ENCODE data around the gene FMN1. TPM values are rescaled to one million over a fixed set of nuclear protein-coding genes. Genes with fewer than 3 reads are reported as not detected.

FMN1 gene
- total RNA-seq, 2 donors from 2014 or later = 13.7 to 17.1 TPM

DNA sequence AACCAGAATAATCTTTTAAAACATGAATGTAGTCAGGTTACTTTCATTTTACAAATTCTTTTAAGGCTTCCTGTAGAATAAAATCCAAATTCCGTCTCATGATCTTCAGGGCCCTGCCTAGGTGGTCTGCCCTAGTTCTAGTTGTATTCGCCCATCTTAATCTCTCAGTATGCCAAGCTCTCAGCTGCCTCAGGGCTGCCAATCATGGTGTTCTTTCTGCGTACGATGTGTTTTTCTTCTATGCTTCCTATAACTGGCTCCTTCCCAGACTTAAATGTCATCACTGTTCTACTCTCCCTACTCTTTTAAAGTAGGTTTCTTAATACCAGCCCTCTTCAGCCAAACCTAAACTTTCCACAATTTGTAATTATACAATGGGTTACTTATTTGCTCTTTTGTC, 369.3 kb downstream of the FMN1 start:
- ATAC-seq = no peak
- H3K4me1 ChIP-seq = peaks cover 27% of the 10 kb centered on the region
- no peak for DNase-seq
- WGBS, 2 donors = 63 to 65% methylated on average over 4 of the region's 4 CpGs
- no peaks in the 10 kb centered on the region for H3K36me3 ChIP-seq (replicated peaks in 1 of 2; ENCODE audit: insufficient read depth in 1 of 2, low read depth in 2 of 2)
- no peaks in the 10 kb centered on the region for H3K9me3 ChIP-seq
- H3K27ac ChIP-seq = no peak overlapping the region
- intact Hi-C loops (cut with DNase I) = no loop called here
- H3K4me3 ChIP-seq = no peak overlapping the region
- H3K27me3 ChIP-seq = no peaks in the 10 kb centered on the region
- no peak for TF ChIP-seq POLR2A (IDR thresholded peaks at IDR 0.05)
- TF ChIP-seq, protein P1, sequence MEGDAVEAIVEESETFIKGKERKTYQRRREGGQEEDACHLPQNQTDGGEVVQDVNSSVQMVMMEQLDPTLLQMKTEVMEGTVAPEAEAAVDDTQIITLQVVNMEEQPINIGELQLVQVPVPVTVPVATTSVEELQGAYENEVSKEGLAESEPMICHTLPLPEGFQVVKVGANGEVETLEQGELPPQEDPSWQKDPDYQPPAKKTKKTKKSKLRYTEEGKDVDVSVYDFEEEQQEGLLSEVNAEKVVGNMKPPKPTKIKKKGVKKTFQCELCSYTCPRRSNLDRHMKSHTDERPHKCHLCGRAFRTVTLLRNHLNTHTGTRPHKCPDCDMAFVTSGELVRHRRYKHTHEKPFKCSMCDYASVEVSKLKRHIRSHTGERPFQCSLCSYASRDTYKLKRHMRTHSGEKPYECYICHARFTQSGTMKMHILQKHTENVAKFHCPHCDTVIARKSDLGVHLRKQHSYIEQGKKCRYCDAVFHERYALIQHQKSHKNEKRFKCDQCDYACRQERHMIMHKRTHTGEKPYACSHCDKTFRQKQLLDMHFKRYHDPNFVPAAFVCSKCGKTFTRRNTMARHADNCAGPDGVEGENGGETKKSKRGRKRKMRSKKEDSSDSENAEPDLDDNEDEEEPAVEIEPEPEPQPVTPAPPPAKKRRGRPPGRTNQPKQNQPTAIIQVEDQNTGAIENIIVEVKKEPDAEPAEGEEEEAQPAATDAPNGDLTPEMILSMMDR (IDR thresholded peaks at IDR 0.05) = no peak

DNA sequence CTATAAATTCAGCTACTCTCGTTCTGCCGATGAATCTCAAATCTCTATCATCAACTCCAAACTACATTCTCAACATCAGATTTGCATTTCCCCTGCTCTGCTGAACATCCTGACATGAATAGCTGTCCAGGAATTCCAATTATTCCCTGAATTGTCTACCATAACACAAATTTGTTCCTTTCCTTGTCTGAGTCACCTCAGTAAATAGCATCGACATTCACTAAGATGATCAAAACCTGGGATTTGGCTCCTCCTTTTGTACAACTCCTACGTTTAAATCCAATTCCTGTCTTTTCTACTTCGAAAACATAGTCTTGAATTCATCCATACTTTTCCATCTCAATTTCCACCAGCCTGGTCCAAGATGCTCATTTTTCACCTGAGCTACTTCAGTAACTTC, 369.7 kb downstream of the FMN1 start:
- Histone ChIP-seq H3K27ac (no peak overlapping the region), H3K27me3 (no peaks in the 10 kb centered on the region), H3K9me3 (no peaks in the 10 kb centered on the region), H3K4me1 (peaks cover 27% of the 10 kb centered on the region), H3K36me3 (replicated peaks in 1 of 2; ENCODE audit: insufficient read depth in 1 of 2, low read depth in 2 of 2) (no peaks in the 10 kb centered on the region), H3K4me3 (no peak overlapping the region)
- intact Hi-C loops (cut with DNase I) = no loop called here
- WGBS, 2 donors = 63 to 81% methylated on average over 5 of the region's 5 CpGs
- TF ChIP-seq, protein P1 (IDR thresholded peaks at IDR 0.05) = no peak
- TF ChIP-seq POLR2A (IDR thresholded peaks at IDR 0.05) = no peak
- DNase-seq (no peak), ATAC-seq (no peak)

DNA sequence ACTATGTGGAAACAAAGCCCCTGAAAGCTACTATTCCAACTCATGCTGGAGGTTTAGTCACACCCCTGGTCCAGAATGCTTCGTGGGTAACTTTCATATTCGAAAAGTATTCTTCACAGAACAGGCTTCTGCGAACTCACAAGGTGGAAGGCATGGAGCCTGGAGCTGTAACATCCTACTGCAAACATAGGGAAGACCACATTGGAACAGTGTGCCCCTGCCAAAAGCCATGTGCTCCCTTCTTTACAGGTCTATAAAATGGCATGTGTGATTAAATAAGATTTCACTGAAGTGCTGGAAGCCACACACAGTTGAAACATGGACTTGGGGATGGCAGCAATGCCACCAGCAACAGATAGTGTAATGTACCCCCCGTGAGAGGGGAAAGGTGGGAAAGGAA, 370.8 kb downstream of the FMN1 start:
- 92 to 95% methylated on average over 4 of the region's 4 CpGs for WGBS, 2 donors
- intact Hi-C loops (cut with DNase I) = no loop called here
- no peak overlapping the region for H3K4me3 ChIP-seq
- H3K9me3 ChIP-seq = no peaks in the 10 kb centered on the region
- TF ChIP-seq, protein P1 (IDR thresholded peaks at IDR 0.05) = no peak
- no peak for TF ChIP-seq POLR2A (IDR thresholded peaks at IDR 0.05)
- no peak for ATAC-seq
- H3K27me3 ChIP-seq = no peaks in the 10 kb centered on the region
- H3K27ac ChIP-seq = no peak overlapping the region
- peaks cover 32% of the 10 kb centered on the region for H3K4me1 ChIP-seq
- DNase-seq = no peak
- H3K36me3 ChIP-seq (replicated peaks in 1 of 2; ENCODE audit: insufficient read depth in 1 of 2, low read depth in 2 of 2) = no peaks in the 10 kb centered on the region

DNA sequence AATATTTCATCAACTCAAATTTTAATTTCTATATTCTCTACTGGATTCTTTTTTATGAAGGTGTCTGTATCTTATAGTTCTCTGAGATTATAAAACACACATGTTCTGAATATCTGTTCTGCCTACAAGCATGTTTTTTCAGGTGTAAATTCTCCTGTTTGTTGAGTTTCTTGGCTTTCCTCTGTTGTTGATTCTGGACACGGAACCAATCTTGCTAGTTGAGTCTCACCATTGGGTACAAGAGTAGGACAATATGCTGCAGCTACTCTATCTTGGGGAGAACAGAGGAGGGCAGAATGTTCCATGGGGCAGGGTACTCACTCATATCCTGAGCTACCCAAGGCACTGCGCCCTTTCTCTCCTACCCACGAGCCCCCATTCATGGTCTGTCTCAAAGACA, 371.8 kb downstream of the FMN1 start:
- no peaks in the 10 kb centered on the region for H3K27me3 ChIP-seq
- H3K4me1 ChIP-seq = peaks cover 35% of the 10 kb centered on the region
- H3K36me3 ChIP-seq (replicated peaks in 1 of 2; ENCODE audit: insufficient read depth in 1 of 2, low read depth in 2 of 2) = no peaks in the 10 kb centered on the region
- WGBS, 2 donors = 64 to 72% methylated on average over 3 of the region's 3 CpGs
- ATAC-seq = peak; percentile 42
- H3K9me3 ChIP-seq = no peaks in the 10 kb centered on the region
- H3K4me3 ChIP-seq = no peak overlapping the region
- TF ChIP-seq POLR2A (IDR thresholded peaks at IDR 0.05) = no peak
- TF ChIP-seq, protein P1 (IDR thresholded peaks at IDR 0.05) = no peak
- no peak overlapping the region for H3K27ac ChIP-seq
- intact Hi-C loops (cut with DNase I) = no loop called here
- DNase-seq = no peak

DNA sequence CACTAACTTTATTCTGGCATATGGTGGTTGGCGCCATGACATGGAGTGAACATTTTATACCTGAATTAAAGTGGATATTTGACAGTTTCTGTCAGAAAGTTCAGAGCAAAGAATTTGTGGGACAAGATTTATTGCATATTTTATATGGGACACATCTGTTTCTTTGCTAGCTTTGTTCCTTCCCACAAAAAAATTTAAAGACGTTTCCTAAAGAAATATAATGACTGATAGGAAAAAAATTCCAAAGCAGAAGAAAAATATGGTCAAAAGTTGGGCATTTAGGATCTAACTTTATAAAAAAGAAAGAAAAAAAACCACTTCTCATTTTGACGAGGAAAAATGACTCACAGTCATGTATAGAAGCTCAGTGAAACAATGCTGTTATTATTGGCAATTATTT, 375.1 kb downstream of the FMN1 start:
- 77 to 80% methylated on average over 3 of the region's 3 CpGs for WGBS, 2 donors

More for the DNA sequence above, 375.1 kb downstream of the FMN1 start:
- Histone ChIP-seq H3K4me3 (no peak overlapping the region), H3K9me3 (no peaks in the 10 kb centered on the region), H3K36me3 (replicated peaks in 1 of 2; ENCODE audit: insufficient read depth in 1 of 2, low read depth in 2 of 2) (no peaks in the 10 kb centered on the region), H3K4me1 (peaks cover 26% of the 10 kb centered on the region), H3K27ac (no peak overlapping the region), H3K27me3 (no peaks in the 10 kb centered on the region)
- DNase-seq = no peak
- intact Hi-C loops (cut with DNase I) = no loop called here
- TF ChIP-seq POLR2A (IDR thresholded peaks at IDR 0.05) = no peak
- TF ChIP-seq, protein P1 (IDR thresholded peaks at IDR 0.05) = no peak
- ATAC-seq = no peak

Measured in body of pancreas (tissue), 4 donors.